HCT116 (cell line): ENCODE results near the gene FGF1.

ENCODE experiments used
- CTCF ChIP-seq, 3 experiments: fragments of 200-600 bp in 1 of 3; sonication (generic) in 1 of 3; IDR thresholded peaks in 2 of 3; conservative IDR thresholded peaks in 1 of 3; 2 replicates each; pipeline ENCODE4 v1.5.1; 2012 to 2017; ENCODE audit warnings: low read depth in 2 of 3, low read length in 2 of 3, antibody characterized with exemption in 1 of 3, borderline replicate concordance in 1 of 3, control low read depth in 1 of 3, mild to moderate bottlenecking in 1 of 3, mixed read lengths in 1 of 3, mixed run types in 1 of 3, moderate library complexity in 1 of 3; ENCODE audit not compliant: insufficient read depth in 1 of 3
- EZH2phosphoT487 ChIP-seq: fragments of 200-600 bp; IDR thresholded peaks from 2 replicates; pipeline ENCODE4 v1.6.1; 2018; ENCODE audit warnings: antibody characterized with exemption, borderline replicate concordance
- POLR2A ChIP-seq: IDR thresholded peaks from 2 replicates; pipeline ENCODE4 v1.7.0; 2011; ENCODE audit warnings: borderline replicate concordance; ENCODE audit not compliant: insufficient read depth, insufficient read length; ENCODE audit errors: extremely low read depth

GRCh38 chr5:142626099-142626498, 59.8 kb downstream of the FGF1 start:
- no peak for TF ChIP-seq CTCF (IDR thresholded peaks at IDR 0.05 in 2 of 3, conservative IDR thresholded peaks at IDR 0.05 in 1 of 3; ENCODE audit: borderline replicate concordance in 1 of 3, insufficient read depth in 1 of 3, low read depth in 2 of 3, low read length in 2 of 3)
- no peak for TF ChIP-seq EZH2phosphoT487
- no peak for TF ChIP-seq POLR2A
